ENCODE measurements around the gene NTRK2.

NTRK2 gene

DNA sequence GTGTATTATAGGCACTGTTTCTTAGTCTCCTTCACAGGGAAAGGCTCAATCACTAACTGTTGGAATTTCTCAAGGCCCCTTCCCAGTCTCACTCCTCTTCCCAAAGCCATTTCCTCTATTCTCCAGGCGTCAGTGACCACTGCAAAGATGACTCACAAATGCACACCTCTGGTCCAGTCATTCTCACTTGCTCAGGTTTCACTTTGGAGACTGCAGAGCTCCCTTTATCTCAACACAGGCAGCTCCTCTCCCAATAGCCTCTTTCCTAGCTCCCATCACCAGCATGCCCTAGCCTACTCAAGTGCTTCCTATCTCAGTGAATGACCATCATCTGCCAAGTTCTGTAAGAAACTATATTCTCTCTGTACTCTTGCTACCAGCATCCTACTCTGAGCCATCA lies 323.6 kb downstream of the NTRK2 start:
- no peak for DNase-seq

DNA sequence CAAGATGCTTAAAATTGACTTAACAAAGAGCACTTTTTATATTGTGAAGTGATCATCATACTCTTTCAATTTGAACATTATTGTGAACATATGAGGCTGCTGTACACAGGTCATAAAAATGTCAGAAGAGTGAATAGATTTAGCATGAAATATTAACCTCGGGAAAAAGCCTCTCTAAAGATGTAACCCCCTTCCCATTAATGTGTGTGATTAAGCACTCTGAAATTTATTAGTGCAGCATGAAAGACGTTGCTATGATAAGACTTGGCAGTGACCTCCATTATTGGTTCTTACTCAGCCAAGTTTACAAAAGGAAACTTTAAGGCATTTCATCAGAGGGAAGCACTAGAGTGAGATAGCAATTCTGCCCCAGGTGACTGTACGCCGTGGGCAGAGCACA lies 326.5 kb downstream of the NTRK2 start:
- no peak for DNase-seq

GRCh38 chr9:84996716-84997115 lies 327.2 kb downstream of the NTRK2 start:
- no peak for DNase-seq

DNA sequence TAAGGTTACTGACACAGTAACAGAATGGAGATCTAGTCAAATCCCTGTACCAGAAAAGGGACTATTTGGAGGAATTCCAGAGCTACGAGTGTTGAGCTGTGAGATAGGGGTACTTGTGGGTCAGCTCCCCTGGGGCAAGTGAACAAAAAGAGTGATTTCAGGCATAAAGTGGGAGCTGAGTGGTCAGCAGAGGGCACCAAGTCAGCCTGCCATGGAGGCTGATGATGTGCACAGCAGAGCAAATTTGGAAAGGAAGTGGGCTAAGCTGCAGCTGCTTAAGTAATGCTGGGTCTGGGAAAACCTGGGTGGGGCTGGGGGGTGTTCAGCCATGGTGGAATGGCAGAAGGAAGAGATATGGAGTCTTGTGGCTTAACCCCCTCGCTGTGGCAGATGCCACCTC lies 327.9 kb downstream of the NTRK2 start:
- no peak for DNase-seq

GRCh38 chr9:84998639-84999038 lies 329.1 kb downstream of the NTRK2 start:
- no peak for DNase-seq

DNA sequence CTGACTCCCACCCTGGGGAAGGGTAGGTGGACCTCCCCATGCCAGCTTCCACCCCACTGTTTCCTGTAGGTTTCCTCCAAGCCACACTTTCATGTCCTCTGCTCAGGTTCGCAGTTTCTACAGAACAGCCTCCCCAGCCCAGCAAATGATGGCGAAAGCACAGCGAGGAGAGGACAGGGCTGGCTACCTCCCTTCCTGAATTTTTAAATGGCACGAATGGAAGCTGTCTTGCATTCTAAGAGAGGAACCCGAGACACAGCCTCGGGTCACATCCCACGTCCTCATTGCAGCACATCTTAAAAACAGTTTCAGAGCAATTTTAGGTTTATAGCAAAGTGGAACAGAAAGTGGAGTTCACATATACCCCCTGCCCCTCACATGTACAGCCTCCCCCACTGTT lies 330.3 kb downstream of the NTRK2 start:
- DNase-seq, result no peak

DNA sequence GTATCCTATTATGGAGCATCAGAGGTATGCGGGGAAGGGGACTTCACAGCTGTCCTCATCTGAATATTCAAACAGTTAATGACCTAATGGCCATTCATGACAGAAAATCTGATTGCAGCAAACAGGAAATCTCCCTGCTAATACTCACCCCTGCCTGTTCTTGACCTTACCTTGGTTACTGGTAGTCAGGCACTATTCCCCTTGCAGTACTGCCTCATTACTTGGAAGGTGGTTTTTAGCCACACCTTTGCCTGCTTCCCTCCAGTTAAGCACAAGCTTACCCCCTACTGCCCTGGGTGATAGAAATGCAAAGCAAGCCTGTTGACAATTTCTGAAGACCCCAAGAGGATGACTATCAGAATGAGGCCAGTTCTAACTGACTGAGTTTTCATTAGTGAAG lies 332.4 kb downstream of the NTRK2 start:
- DNase-seq, result no peak

- no peak for DNase-seq
Measured at GRCh38 chr9:85004818-85005413, 335.4 kb downstream of the NTRK2 start.

DNA sequence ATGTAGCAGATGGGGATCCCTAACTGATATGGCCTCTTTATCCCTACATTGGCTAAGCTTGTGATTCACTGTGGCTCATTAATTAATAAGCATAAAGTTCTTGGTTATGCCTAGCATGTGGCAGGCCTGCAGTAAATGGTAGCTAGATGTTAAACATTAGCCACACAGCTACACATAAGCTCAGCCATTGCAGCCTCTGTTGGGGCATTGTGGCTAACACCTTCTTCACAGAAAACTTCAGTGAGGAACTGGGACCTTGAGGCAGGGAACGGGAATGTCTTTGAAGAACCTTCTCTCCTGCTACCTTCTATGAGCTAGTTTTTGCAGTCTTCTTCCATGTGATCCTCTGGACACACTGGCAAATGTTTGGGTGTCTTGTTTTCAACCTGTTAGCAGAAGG lies 338.2 kb downstream of the NTRK2 start:
- DNase-seq, result no peak

- no peak for DNase-seq
Measured at GRCh38 chr9:85008215-85008614, 338.7 kb downstream of the NTRK2 start.

- peak; percentile 4 for DNase-seq
Measured at GRCh38 chr9:85009251-85009650, 339.7 kb downstream of the NTRK2 start.

GRCh38 chr9:85013703-85014102 lies 344.2 kb downstream of the NTRK2 start:
- no peak for DNase-seq

- no peak for DNase-seq
Measured at GRCh38 chr9:85014292-85014691, 344.8 kb downstream of the NTRK2 start.

DNA sequence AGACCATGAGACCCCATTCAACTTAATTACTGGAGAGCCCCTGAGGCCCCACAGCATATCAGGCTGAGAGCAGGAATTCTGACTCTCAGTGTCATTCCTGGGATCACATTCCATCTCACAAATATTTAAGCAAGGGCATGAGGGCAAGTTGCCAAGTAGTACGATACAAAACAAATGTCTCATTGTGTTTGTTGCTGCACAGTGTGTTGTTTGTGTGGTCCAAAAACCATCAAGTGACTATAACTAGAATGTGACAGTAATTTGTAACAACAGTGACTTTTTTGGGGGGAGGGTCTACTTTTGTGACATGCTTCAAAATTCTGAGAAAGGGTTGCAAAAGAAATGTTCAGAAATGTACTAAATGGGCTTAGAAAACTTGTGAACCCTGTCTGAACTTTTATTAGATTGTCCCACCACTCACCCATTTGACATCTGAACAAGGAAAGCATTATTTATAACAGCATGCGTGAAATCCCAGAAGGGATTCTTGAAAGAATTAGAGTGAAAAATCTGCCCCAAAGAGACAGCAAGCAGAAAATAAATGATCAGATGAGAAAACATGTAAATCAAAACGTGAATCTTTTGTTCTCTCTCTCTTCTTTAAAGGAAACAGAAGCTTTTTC lies 347.0 kb downstream of the NTRK2 start:
- no peak for DNase-seq

- no peak for DNase-seq
Measured at GRCh38 chr9:85020791-85021190, 351.3 kb downstream of the NTRK2 start.

GRCh38 chr9:85021686-85022085 lies 352.2 kb downstream of the NTRK2 start:
- no peak for DNase-seq

- DNase-seq, result no peak
Measured at GRCh38 chr9:85024374-85024773, 354.8 kb downstream of the NTRK2 start.

- DNase-seq, result no peak
Measured at GRCh38 chr9:85025638-85026037, 356.1 kb downstream of the NTRK2 start.

DNA sequence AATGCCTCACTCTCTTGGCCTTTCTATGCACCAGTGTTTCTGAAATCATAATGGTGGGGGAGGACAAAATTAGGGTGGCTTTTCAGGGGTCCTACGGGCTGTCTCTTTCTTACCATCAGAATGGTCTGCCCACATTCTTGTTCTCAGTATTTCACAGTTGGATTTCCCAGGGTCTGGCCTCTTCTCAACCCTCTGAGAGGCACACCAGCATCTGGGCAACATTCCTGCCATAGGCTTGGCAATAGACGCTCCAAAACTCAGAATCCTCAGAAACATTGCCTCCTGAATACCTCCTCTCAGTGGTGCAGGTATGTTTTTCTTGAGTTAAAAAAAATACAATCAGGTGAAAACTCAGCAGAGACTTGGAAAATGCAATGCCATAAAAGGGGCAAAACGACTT lies 358.3 kb downstream of the NTRK2 start:
- no peak for DNase-seq

DNA sequence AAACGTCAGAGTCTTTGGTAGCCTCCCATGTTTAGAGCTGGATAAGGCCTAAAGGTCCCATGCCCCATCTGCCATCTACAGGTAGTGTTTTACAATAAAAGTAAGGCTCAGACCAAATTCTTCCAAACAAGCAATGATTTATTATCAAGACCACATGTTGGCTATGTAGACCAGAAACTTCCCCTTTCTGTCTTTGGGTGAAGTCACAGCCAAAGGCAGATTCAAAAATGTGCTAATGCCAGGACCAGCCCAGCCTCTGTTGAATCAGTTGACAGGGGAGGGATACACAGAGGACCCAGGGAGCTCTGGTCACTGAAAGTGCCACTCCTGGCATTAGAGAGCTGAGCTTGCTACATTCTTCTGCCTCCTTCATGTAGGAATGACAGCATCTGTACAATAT lies 360.8 kb downstream of the NTRK2 start:
- no peak for DNase-seq

- no peak for DNase-seq
Measured at GRCh38 chr9:85036496-85036895, 367.0 kb downstream of the NTRK2 start.

GRCh38 chr9:85038061-85038460 lies 368.5 kb downstream of the NTRK2 start:
- DNase-seq, result no peak

- DNase-seq, result no peak
Measured at GRCh38 chr9:85038824-85039608, 369.5 kb downstream of the NTRK2 start.

- DNase-seq, result no peak
Measured at GRCh38 chr9:85040146-85040545, 370.6 kb downstream of the NTRK2 start.

Data from GF-D8 (cell line).